Naive thymus-derived CD4-positive, alpha-beta T cell (primary cell): ENCODE measurements around the gene ITGB2. TPM values are rescaled to one million over a fixed set of nuclear protein-coding genes. Genes with fewer than 3 reads are reported as not detected.

Experiments used
- ATAC-seq: fragments of 150-1000 bp; cut with Tn5 transposase; 2 replicates; pipeline ENCODE4 v1.10.0; 2021; ENCODE audit warnings: mild to moderate bottlenecking, moderate library complexity
- CTCF ChIA-PET: fragments of 350-600 bp; sonication (Branson Sonifier 250); formaldehyde crosslinking; loops from one replicate; lab custom pipeline; 2021; ENCODE audit warnings: antibody characterized with exemption; lab: Charles Lee
- POLR2A ChIA-PET: fragments of 350-600 bp; sonication (Branson Sonifier 250); formaldehyde crosslinking; loops from one replicate; lab custom pipeline; 2021; ENCODE audit warnings: antibody characterized with exemption, inconsistent platforms; lab: Charles Lee
- DNase-seq, 9 donors: peaks; one replicate each; pipeline versions ENCODE4 v3.0.0 to v3.0.0-alpha.2; 2020 to 2022; ENCODE audit warnings: mixed read lengths in 1 of 9
- H3K27ac ChIP-seq: one replicate; pipeline ENCODE4 v1.7.0; 2013; ENCODE audit warnings: mild to moderate bottlenecking, low read depth, low read length, moderate library complexity
- H3K27me3 ChIP-seq, 2 donors: one replicate each; pipeline ENCODE4 v1.7.0; 2013; ENCODE audit warnings: low read length in 2 of 2, mild to moderate bottlenecking in 2 of 2, moderate library complexity in 2 of 2; ENCODE audit not compliant: control insufficient read depth in 2 of 2, insufficient read depth in 2 of 2
- H3K36me3 ChIP-seq, 3 experiments: 1 replicate in 2 of 3; 2 replicates in 1 of 3; pipeline ENCODE4 v1.7.0; 2013; ENCODE audit warnings: low read length in 3 of 3, mild to moderate bottlenecking in 3 of 3, moderate library complexity in 1 of 3; ENCODE audit not compliant: insufficient read depth in 3 of 3, control insufficient read depth in 2 of 3
- H3K4me1 ChIP-seq, 2 donors: one replicate each; pipeline ENCODE4 v1.7.0; 2013; ENCODE audit warnings: low read length in 2 of 2, mild to moderate bottlenecking in 2 of 2, moderate library complexity in 1 of 2; ENCODE audit not compliant: control insufficient read depth in 2 of 2, insufficient read depth in 2 of 2
- H3K4me3 ChIP-seq: 2 replicates; pipeline ENCODE4 v1.7.0; 2013; ENCODE audit warnings: mild to moderate bottlenecking, low read length
- H3K9me3 ChIP-seq, 3 experiments: 1 replicate in 2 of 3; 2 replicates in 1 of 3; pipeline ENCODE4 v1.7.0; 2013; ENCODE audit warnings: low read length in 3 of 3; ENCODE audit not compliant: control insufficient read depth in 2 of 3
- H3K27ac Mint-ChIP-seq, 9 donors: one replicate each; pipeline ENCODE4 v1.8.0; 2020 to 2022; ENCODE audit warnings: mixed read lengths in 9 of 9, mild to moderate bottlenecking in 8 of 9, moderate library complexity in 5 of 9, inconsistent platforms in 2 of 9
- H3K27me3 Mint-ChIP-seq, 5 donors: one replicate each; pipeline ENCODE4 v1.8.0; 2021 to 2022; ENCODE audit warnings: mixed read lengths in 5 of 5, mild to moderate bottlenecking in 1 of 5
- H3K36me3 Mint-ChIP-seq, 5 donors: one replicate each; pipeline ENCODE4 v1.8.0; 2020 to 2022; ENCODE audit warnings: mixed read lengths in 5 of 5, mild to moderate bottlenecking in 3 of 5, inconsistent platforms in 1 of 5
- H3K4me1 Mint-ChIP-seq, 7 donors: one replicate each; pipeline ENCODE4 v1.8.0; 2020 to 2022; ENCODE audit warnings: mixed read lengths in 7 of 7, mild to moderate bottlenecking in 3 of 7, inconsistent platforms in 1 of 7
- H3K4me3 Mint-ChIP-seq, 10 donors: one replicate each; pipeline ENCODE4 v1.8.0; 2020 to 2022; ENCODE audit warnings: mild to moderate bottlenecking in 10 of 10, mixed read lengths in 10 of 10, moderate library complexity in 6 of 10, inconsistent platforms in 2 of 10
- H3K9me3 Mint-ChIP-seq, 11 donors: one replicate each; pipeline ENCODE4 v1.8.0; 2020 to 2022; ENCODE audit warnings: mixed read lengths in 11 of 11, mild to moderate bottlenecking in 4 of 11, inconsistent platforms in 1 of 11, moderate library complexity in 1 of 11
- intact Hi-C, 2 donors: fragments of 100-400 bp; cut with micrococcal nuclease; formaldehyde crosslinking; loops; one replicate each; pipeline ENCODE4 v1.15.1; 2023
- polyA plus RNA-seq, 2 donors: library from polyadenylated mRNA; unstranded; fragments of 300-500 nt; fragmentation: Illumina TruSeq; gene quantifications; one replicate each; pipeline ENCODE4 v1.2.3, GENCODE V29; 2021
- total RNA-seq, 6 experiments: library from RNA in 5 of 6; stranded (reverse) in 5 of 6; gene quantifications; 1 replicate in 5 of 6; 2 replicates in 1 of 6; pipeline ENCODE4 v1.2.3 and lab custom pipeline; 2021 to 2026

The ITGB2 gene
- total and polyA plus RNA-seq, 7 experiments from 2014 or later, result 280 to 877 (median 459) TPM

DNA sequence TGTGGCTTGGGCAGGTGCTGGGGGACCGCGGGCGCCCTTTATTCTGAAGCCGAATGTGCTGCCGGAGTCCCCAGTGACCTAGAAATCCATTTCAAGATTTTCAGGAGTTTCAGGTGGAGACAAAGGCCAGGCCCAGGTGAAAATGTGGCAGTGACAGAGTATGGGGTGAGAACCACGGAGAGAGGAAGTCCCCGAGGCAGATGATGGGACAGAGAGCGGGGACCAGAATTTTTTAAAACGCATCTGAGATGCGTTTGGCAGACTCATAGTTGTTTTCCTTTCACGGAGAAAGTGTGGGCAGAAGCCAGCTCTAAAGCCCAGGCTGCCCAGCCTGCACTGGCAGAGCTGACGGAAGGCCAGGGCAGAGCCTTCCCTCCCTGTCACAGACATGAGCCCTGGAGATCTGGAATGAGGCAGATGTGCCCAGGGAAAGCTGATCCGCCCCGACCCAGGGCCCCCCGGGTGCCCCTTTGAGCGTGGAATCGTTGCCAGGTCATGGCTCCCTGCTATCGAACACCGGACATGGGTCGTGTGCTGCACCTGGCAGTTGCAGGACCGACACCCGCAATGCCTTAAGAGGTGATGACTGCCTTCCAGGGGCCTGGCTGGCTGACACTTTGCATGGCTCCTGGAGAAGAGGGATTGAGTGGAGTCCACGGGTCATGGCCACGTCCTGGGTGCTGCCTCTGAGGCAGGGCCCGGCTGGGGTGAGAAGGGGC is 12.7 kb upstream of the ITGB2 start:
- Mint-ChIP-seq H3K4me1 (peaks cover 22 to 37% (median 28%) of the 10 kb centered on the region in 7 donors), H3K9me3 (no peaks in the 10 kb centered on the region), H3K27me3 (no peaks in the 10 kb centered on the region), H3K4me3 (peak overlapping the region in 9 of 10 donors; percentile 17 to 96 (median 45)), H3K27ac (peak overlapping the region in 3 of 9 donors; percentile 20 to 55 (median 38)), H3K36me3 (peaks cover 0 to 11% (median 0%) of the 10 kb centered on the region in 5 donors)
- CTCF ChIA-PET, result interaction anchor here (0.9 to 6.2 kb wide), 8 partner anchors 20 to 140 kb away, joined by 3 to 95 read pairs (median 4); no protein-coding TSS in a partner anchor
- intact Hi-C loops, result loop anchor here (2.0 to 10.0 kb wide), 2 partner anchors 133 to 919 kb away; partner anchors contain the start of genes TRAPPC10 (in 1 of the 2) and UBE2G2 (in 1 of the 2)
- DNase-seq (no peak), ATAC-seq (no peak)
- Histone ChIP-seq H3K4me3 (no peak overlapping the region), H3K27ac (no peak overlapping the region), H3K27me3 (no peaks in the 10 kb centered on the region), H3K4me1 (peaks cover 25 to 28% of the 10 kb centered on the region in 2 donors), H3K9me3 (no peaks in the 10 kb centered on the region), H3K36me3 (no peaks in the 10 kb centered on the region)
- POLR2A ChIA-PET, result interaction anchor here (0.8 to 12.9 kb wide), 5 partner anchors 20 to 132 kb away, joined by 4 to 569 read pairs (median 33); partner anchors contain the start of genes ITGB2 and UBE2G2

DNA sequence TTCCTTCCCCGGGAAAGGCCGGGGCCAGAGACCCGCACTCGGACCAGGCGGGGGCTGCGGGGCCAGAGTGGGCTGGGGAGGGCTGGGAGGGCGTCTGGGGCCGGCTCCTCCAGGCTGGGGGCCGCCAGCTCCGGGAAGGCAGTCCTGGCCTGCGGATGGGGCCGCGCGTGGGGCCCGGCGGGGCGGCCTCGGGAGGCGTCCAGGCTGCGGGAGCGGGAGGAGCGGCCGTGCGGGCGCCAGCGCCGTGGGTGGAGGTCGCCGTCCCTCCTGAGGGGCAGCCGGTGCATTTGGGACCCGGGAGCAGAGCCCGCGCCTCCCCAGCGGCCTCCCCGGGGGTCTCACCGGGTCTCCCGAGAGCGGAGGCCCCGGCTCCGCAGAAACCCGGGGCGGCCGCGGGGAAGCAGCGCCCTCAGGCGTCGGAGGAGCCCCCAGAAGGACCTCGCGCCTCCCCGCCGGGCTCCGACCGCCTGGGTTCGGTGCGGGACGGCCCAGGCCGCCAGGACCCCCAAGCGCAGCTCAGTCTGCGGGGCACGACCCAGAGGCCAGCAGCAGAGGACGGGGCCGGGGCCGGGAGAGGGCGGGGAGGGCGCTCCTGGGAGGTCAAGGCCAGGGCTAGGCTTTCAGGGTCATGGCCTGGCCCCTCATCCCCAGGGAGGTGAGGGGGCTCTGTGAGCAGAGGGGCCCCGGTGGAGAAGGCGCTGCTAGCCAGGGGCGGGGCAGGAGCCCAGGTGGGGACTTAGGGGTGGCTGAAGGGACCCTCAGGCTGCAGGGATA is 11.9 kb upstream of the ITGB2 start:
- POLR2A ChIA-PET, result interaction anchor here (0.7 to 12.9 kb wide), 13 partner anchors 19 to 134 kb away, joined by 3 to 569 read pairs (median 5); partner anchors contain the start of genes ITGB2, PTTG1IP, SUMO3 and UBE2G2

DNA sequence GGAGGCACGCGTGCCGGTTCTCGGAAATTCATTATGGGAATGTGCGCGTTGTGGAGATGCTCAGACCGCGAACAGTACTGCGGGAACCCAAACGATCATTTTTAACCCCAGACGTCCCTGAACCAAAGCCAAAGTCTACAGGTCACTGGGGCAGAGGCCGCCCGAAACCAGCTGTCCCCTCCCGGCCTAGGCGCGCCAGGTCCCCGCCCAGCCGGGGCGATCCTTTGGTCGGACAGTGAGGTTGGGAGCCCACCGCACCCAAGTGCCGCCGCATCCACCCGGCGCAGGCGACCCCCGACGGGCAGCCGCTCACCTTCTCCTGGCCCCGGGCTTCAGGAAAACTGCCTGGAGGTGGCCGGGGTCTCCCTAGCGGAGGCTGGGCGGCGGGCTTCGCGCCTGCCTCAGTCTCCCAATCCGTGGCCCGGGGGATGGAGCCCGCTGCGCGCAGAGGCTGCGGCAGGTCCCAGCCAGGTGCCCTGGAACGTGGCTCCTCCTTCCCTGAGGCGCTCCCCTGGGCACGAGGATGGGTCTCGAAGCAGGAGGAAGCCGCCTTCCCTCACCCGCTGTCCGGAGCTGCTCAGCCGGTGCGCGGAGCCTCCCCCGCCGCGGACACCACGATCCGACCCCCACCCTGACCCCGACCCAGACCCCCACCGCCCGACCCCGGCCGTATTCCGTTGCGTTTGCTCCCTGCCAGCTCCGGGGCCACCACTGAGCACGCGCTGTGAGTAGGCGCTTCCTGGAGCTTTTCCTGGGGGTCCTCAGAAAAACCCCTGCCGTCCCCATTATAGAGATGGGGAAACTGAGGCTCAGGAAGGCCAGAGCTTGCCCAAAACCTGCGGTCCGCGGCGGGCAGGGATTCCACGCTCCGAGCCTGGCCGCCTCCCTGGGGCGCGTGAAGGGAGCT is 11.1 kb upstream of the ITGB2 start:
- H3K27me3 Mint-ChIP-seq, result no peaks in the 10 kb centered on the region
- peaks cover 0 to 5% (median 0%) of the 10 kb centered on the region in 3 experiments for H3K36me3 ChIP-seq
- peaks cover 30 to 51% (median 42%) of the 10 kb centered on the region in 7 donors for H3K4me1 Mint-ChIP-seq
- H3K27me3 ChIP-seq, result no peaks in the 10 kb centered on the region
- H3K36me3 Mint-ChIP-seq, result peaks cover 0 to 11% (median 0%) of the 10 kb centered on the region in 5 donors
- DNase-seq (no peak), ATAC-seq (no peak)
- ChIA-PET POLR2A (interaction anchor here (0.7 to 12.9 kb wide), 15 partner anchors 18 to 313 kb away, joined by 3 to 569 read pairs (median 4); partner anchors contain the start of genes ITGB2, PTTG1IP, SUMO3 and UBE2G2), CTCF (interaction anchor here (0.5 to 6.2 kb wide), 17 partner anchors 12 to 197 kb away, joined by 3 to 95 read pairs (median 6); partner anchors contain the start of genes ITGB2 and UBE2G2)
- H3K4me3 ChIP-seq, result peak overlapping the region; percentile 86
- no peaks in the 10 kb centered on the region for H3K9me3 Mint-ChIP-seq
- H3K9me3 ChIP-seq, result no peaks in the 10 kb centered on the region
- peak overlapping the region; percentile 88 to 97 (median 91) for H3K4me3 Mint-ChIP-seq
- H3K27ac Mint-ChIP-seq, result peak overlapping the region; percentile 72 to 95 (median 90)
- intact Hi-C loops, result loop anchor here (1.0 to 10.0 kb wide), 4 partner anchors 39 to 917 kb away; partner anchors contain the start of genes UBE2G2 (in 2 of the 2) and TRAPPC10 (in 1 of the 2)
- peaks cover 32 to 34% of the 10 kb centered on the region in 2 donors for H3K4me1 ChIP-seq
- peak overlapping the region; percentile 79 for H3K27ac ChIP-seq

More for the DNA sequence above, 11.9 kb upstream of the ITGB2 start:
- Histone ChIP-seq H3K4me1 (peaks cover 25 to 28% of the 10 kb centered on the region in 2 donors), H3K9me3 (no peaks in the 10 kb centered on the region), H3K36me3 (peaks cover 0 to 5% (median 0%) of the 10 kb centered on the region in 3 experiments), H3K27me3 (no peaks in the 10 kb centered on the region), H3K4me3 (peak overlapping the region; percentile 46), H3K27ac (peak overlapping the region; percentile 79)
- ATAC-seq, result peak; percentile 75
- no peaks in the 10 kb centered on the region for H3K27me3 Mint-ChIP-seq
- CTCF ChIA-PET, result interaction anchor here (0.5 to 6.2 kb wide), 16 partner anchors 12 to 196 kb away, joined by 3 to 95 read pairs (median 6); partner anchors contain the start of genes ITGB2 and UBE2G2
- peaks cover 24 to 43% (median 34%) of the 10 kb centered on the region in 7 donors for H3K4me1 Mint-ChIP-seq
- H3K36me3 Mint-ChIP-seq, result peaks cover 0 to 11% (median 0%) of the 10 kb centered on the region in 5 donors
- intact Hi-C loops, result loop anchor here (1.0 to 10.0 kb wide), 4 partner anchors 40 to 918 kb away; partner anchors contain the start of genes UBE2G2 (in 2 of the 2) and TRAPPC10 (in 1 of the 2)
- H3K27ac Mint-ChIP-seq, result peak overlapping the region in 2 of 9 donors; percentile 20 to 55
- DNase-seq, result peak; percentile 49 to 84 (median 73)
- H3K4me3 Mint-ChIP-seq, result peak overlapping the region in 9 of 10 donors; percentile 39 to 97 (median 90)
- no peaks in the 10 kb centered on the region for H3K9me3 Mint-ChIP-seq

DNA sequence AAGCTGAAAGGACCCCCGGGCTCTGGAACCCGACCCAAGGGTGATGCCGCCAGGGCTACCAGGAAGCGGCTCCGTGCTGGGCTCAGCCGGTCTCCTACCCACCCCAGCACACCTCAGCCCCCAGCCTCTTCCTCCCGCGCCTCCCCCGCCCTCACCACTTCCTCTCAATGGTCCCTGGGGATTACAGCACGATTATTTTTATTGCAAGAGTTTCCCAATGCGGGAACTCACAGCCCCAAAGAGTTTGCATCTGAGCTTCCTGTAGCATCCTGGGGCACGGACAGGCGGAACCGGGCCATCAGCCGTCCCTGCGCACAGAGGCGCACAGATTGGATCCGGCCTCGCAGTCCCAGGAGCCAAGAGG is 10.4 kb upstream of the ITGB2 start:
- Histone ChIP-seq H3K36me3 (peaks cover 0 to 5% (median 0%) of the 10 kb centered on the region in 3 experiments), H3K9me3 (no peaks in the 10 kb centered on the region), H3K4me1 (peaks cover 38% of the 10 kb centered on the region in 2 donors), H3K27ac (peak overlapping the region; percentile 79), H3K27me3 (no peaks in the 10 kb centered on the region), H3K4me3 (peak overlapping the region; percentile 86)
- ChIA-PET CTCF (interaction anchor here (1.3 to 6.2 kb wide), 6 partner anchors 14 to 131 kb away, joined by 5 to 95 read pairs (median 15); partner anchors contain the start of gene UBE2G2), POLR2A (interaction anchor here (0.8 to 12.9 kb wide), 11 partner anchors 18 to 312 kb away, joined by 3 to 569 read pairs (median 4); partner anchors contain the start of genes ITGB2, PTTG1IP and UBE2G2)
- intact Hi-C loops, result loop anchor here in 1 of 2 donors (10.0 kb wide), 1 partner anchor 916 kb away; the partner anchor contains the start of gene TRAPPC10
- Mint-ChIP-seq H3K4me3 (peak overlapping the region; percentile 88 to 97 (median 91)), H3K36me3 (peaks cover 0 to 11% (median 0%) of the 10 kb centered on the region in 5 donors), H3K27ac (peak overlapping the region; percentile 72 to 95 (median 90)), H3K27me3 (no peaks in the 10 kb centered on the region), H3K4me1 (peaks cover 37 to 54% (median 48%) of the 10 kb centered on the region in 7 donors), H3K9me3 (no peaks in the 10 kb centered on the region)
- peak in 1 of 9 donors; percentile 20 for DNase-seq
- ATAC-seq, result no peak

DNA sequence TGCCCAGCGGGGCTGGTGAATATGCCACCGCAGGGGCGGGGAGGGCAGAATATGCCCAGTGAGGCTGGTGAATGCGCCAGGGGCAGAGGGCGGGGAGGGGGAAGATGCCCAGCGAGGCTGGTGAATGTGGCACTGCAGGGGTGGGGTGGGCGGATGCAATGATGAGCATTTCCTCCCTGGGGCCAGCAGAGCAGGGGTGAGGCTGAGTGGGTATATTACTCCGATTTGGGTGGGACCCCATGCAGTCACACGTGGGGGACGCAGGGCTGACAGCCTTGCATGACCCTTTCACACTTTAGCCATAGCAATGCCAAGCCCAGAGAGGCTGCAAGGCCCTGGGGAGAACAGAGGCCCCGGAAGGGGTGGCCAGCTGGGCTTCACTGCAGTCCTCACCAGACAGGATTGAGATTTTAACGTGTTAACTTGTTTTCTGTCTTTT is 9.9 kb upstream of the ITGB2 start:
- Mint-ChIP-seq H3K4me3 (peak overlapping the region; percentile 88 to 97 (median 91)), H3K27me3 (no peaks in the 10 kb centered on the region), H3K4me1 (peaks cover 41 to 58% (median 52%) of the 10 kb centered on the region in 7 donors), H3K27ac (peak overlapping the region; percentile 72 to 95 (median 90)), H3K9me3 (no peaks in the 10 kb centered on the region), H3K36me3 (peaks cover 0 to 11% (median 0%) of the 10 kb centered on the region in 5 donors)
- Histone ChIP-seq H3K4me1 (peaks cover 40 to 42% of the 10 kb centered on the region in 2 donors), H3K9me3 (no peaks in the 10 kb centered on the region), H3K36me3 (peaks cover 0 to 5% (median 0%) of the 10 kb centered on the region in 3 experiments), H3K4me3 (peak overlapping the region; percentile 86), H3K27me3 (no peaks in the 10 kb centered on the region), H3K27ac (peak overlapping the region; percentile 79)
- ChIA-PET CTCF (interaction anchor here (0.7 to 6.2 kb wide), 7 partner anchors 13 to 190 kb away, joined by 4 to 95 read pairs (median 14); partner anchors contain the start of gene UBE2G2), POLR2A (interaction anchor here (0.7 to 12.9 kb wide), 10 partner anchors 17 to 312 kb away, joined by 3 to 569 read pairs (median 6); partner anchors contain the start of genes ITGB2, PTTG1IP and UBE2G2)
- intact Hi-C loops, result loop anchor here (1.0 to 10.0 kb wide), 2 partner anchors 9 to 916 kb away; partner anchors contain the start of gene TRAPPC10 (in 1 of the 2)
- DNase-seq, result peak in 8 of 9 donors; percentile 37 to 69 (median 66)
- ATAC-seq, result peak; percentile 54
